ENCODE results near the gene KSR1. TPM values are rescaled to one million over a fixed set of nuclear protein-coding genes. Genes with fewer than 3 reads are reported as not detected.
"Not testable (repeated sequence)": the region's sequence is repeated elsewhere in the genome, so short reads cannot be mapped to it uniquely, and the experiment has no call there.

The KSR1 gene
- total RNA-seq, 2 experiments from 2014 or later, result 19.4 to 25.3 TPM

- Histone ChIP-seq H3K27me3 (ENCODE audit: control insufficient read depth in 1 of 2, insufficient read depth in 2 of 2, low read length in 2 of 2) (no peaks in the 10 kb centered on the region), H3K27ac (ENCODE audit: low read depth in 1 of 2, low read length in 2 of 2) (no peak overlapping the region), H3K4me1 (ENCODE audit: insufficient read depth, low read length) (no peaks in the 10 kb centered on the region), H3K36me3 (ENCODE audit: insufficient read depth, low read length) (peaks cover 18% of the 10 kb centered on the region), H3K4me3 (ENCODE audit: low read length) (no peak overlapping the region), H3K9me3 (ENCODE audit: control insufficient read depth in 1 of 2, insufficient read depth in 1 of 2, low read length in 2 of 2) (no peaks in the 10 kb centered on the region)
- intact Hi-C loops (cut with DNase I, micrococcal nuclease), result no loop called here
- ChIA-PET POLR2A (no interaction called here), CTCF (no interaction called here)
- ATAC-seq (ENCODE audit: poor library complexity), result no peak
- H3K4me3 Mint-ChIP-seq, result no peak overlapping the region
- no peaks in the 10 kb centered on the region for H3K9me3 Mint-ChIP-seq
- H3K27me3 Mint-ChIP-seq, result no peaks in the 10 kb centered on the region
- TF ChIP-seq CTCF (IDR thresholded peaks at IDR 0.05), result no peak
- DNase-seq, result no peak
- no peaks in the 10 kb centered on the region for H3K4me1 Mint-ChIP-seq (ENCODE audit: low read depth)
- peaks cover 43% of the 10 kb centered on the region for H3K36me3 Mint-ChIP-seq (ENCODE audit: low read depth)
- no peak overlapping the region for H3K27ac Mint-ChIP-seq
These were observed 184.5 kb downstream of the KSR1 start for GRCh38 chr17:27640790-27641189.

GRCh38 chr17:27644586-27644985 lies 188.3 kb downstream of the KSR1 start:
- POLR2A ChIA-PET, result no interaction called here

GRCh38 chr17:27645621-27646020 lies 189.4 kb downstream of the KSR1 start:
- H3K27ac Mint-ChIP-seq; H3K4me1 Mint-ChIP-seq (ENCODE audit: low read depth); H3K27me3 ChIP-seq (ENCODE audit: control insufficient read depth in 1 of 2, insufficient read depth in 2 of 2, low read length in 2 of 2); H3K27me3 Mint-ChIP-seq; intact Hi-C loops (cut with DNase I, micrococcal nuclease); H3K4me3 ChIP-seq (ENCODE audit: low read length); H3K27ac ChIP-seq (ENCODE audit: low read depth in 1 of 2, low read length in 2 of 2); H3K4me3 Mint-ChIP-seq; POLR2A ChIA-PET; H3K9me3 ChIP-seq (ENCODE audit: control insufficient read depth in 1 of 2, insufficient read depth in 1 of 2, low read length in 2 of 2); CTCF ChIA-PET; DNase-seq; H3K9me3 Mint-ChIP-seq; H3K4me1 ChIP-seq (ENCODE audit: insufficient read depth, low read length): not testable (repeated sequence)
- H3K36me3 ChIP-seq (ENCODE audit: insufficient read depth, low read length), result peaks cover 18% of the 10 kb centered on the region
- peak; percentile 43 for ATAC-seq (ENCODE audit: poor library complexity)
- H3K36me3 Mint-ChIP-seq (ENCODE audit: low read depth), result peaks cover 37% of the 10 kb centered on the region

More at GRCh38 chr17:27644586-27644985, 188.3 kb downstream of the KSR1 start:
- Mint-ChIP-seq H3K36me3 (ENCODE audit: low read depth) (peaks cover 44% of the 10 kb centered on the region), H3K27ac (no peak overlapping the region), H3K4me1 (ENCODE audit: low read depth) (no peaks in the 10 kb centered on the region), H3K9me3 (no peaks in the 10 kb centered on the region), H3K4me3 (no peak overlapping the region), H3K27me3 (no peaks in the 10 kb centered on the region)
- no peak for TF ChIP-seq CTCF (IDR thresholded peaks at IDR 0.05)
- Histone ChIP-seq H3K9me3 (ENCODE audit: control insufficient read depth in 1 of 2, insufficient read depth in 1 of 2, low read length in 2 of 2) (no peaks in the 10 kb centered on the region), H3K36me3 (ENCODE audit: insufficient read depth, low read length) (peaks cover 22% of the 10 kb centered on the region), H3K27me3 (ENCODE audit: control insufficient read depth in 1 of 2, insufficient read depth in 2 of 2, low read length in 2 of 2) (no peaks in the 10 kb centered on the region), H3K4me3 (ENCODE audit: low read length) (no peak overlapping the region), H3K27ac (ENCODE audit: low read depth in 1 of 2, low read length in 2 of 2) (no peak overlapping the region), H3K4me1 (ENCODE audit: insufficient read depth, low read length) (no peaks in the 10 kb centered on the region)
- intact Hi-C loops (cut with DNase I, micrococcal nuclease), result no loop called here
- CTCF ChIA-PET, result no interaction called here
- ATAC-seq (ENCODE audit: poor library complexity) (no peak), DNase-seq (no peak)

GRCh38 chr17:27646232-27646631 lies 190.0 kb downstream of the KSR1 start:
- ChIA-PET CTCF (no interaction called here), POLR2A (no interaction called here)
- H3K4me3 Mint-ChIP-seq, result no peak overlapping the region
- intact Hi-C loops (cut with DNase I, micrococcal nuclease), result no loop called here
- peaks cover 13% of the 10 kb centered on the region for H3K36me3 ChIP-seq (ENCODE audit: insufficient read depth, low read length)
- no peaks in the 10 kb centered on the region for H3K27me3 Mint-ChIP-seq
- DNase-seq (no peak), ATAC-seq (ENCODE audit: poor library complexity) (no peak)
- H3K4me3 ChIP-seq (ENCODE audit: low read length), result no peak overlapping the region
- no peak for TF ChIP-seq CTCF (IDR thresholded peaks at IDR 0.05)
- H3K36me3 Mint-ChIP-seq (ENCODE audit: low read depth), result peaks cover 31% of the 10 kb centered on the region
- H3K27ac Mint-ChIP-seq, result no peak overlapping the region
- H3K27ac ChIP-seq (ENCODE audit: low read depth in 1 of 2, low read length in 2 of 2), result no peak overlapping the region
- H3K9me3 ChIP-seq (ENCODE audit: control insufficient read depth in 1 of 2, insufficient read depth in 1 of 2, low read length in 2 of 2), result no peaks in the 10 kb centered on the region
- no peaks in the 10 kb centered on the region for H3K4me1 ChIP-seq (ENCODE audit: insufficient read depth, low read length)
- H3K4me1 Mint-ChIP-seq (ENCODE audit: low read depth), result no peaks in the 10 kb centered on the region
- H3K9me3 Mint-ChIP-seq, result no peaks in the 10 kb centered on the region
- H3K27me3 ChIP-seq (ENCODE audit: control insufficient read depth in 1 of 2, insufficient read depth in 2 of 2, low read length in 2 of 2), result no peaks in the 10 kb centered on the region
